Sigmoid colon (tissue), 7 donors: ENCODE data around the gene TCAF1. TPM values are rescaled to one million over a fixed set of nuclear protein-coding genes. Genes with fewer than 3 reads are reported as not detected.
"Not testable (repeated sequence)": the region's sequence is repeated elsewhere in the genome, so short reads cannot be mapped to it uniquely, and the experiment has no call there.

Experiments used
- DNase-seq: peaks from one replicate; pipeline ENCODE4 v3.0.0-alpha.2; 2019
- H3K27ac ChIP-seq, 4 donors: fragments of 200-600 bp; sonication (generic); one replicate each; pipeline ENCODE4 v1.5.1; 2016 to 2019; ENCODE audit warnings: mild to moderate bottlenecking in 1 of 4
- H3K27me3 ChIP-seq, 3 donors: fragments of 200-600 bp; sonication (generic); one replicate each; pipeline ENCODE4 v1.5.1; 2019; ENCODE audit warnings: mild to moderate bottlenecking in 1 of 3
- H3K36me3 ChIP-seq, 4 donors: fragments of 200-600 bp; sonication (generic); one replicate each; pipeline ENCODE4 v1.5.1; 2016 to 2019
- H3K4me1 ChIP-seq, 4 donors: fragments of 200-600 bp; sonication (generic); one replicate each; pipeline ENCODE4 v1.5.1; 2017 to 2019
- H3K4me3 ChIP-seq, 4 donors: fragments of 200-600 bp; sonication (generic); one replicate each; pipeline ENCODE4 v1.5.1; 2017 to 2019; ENCODE audit warnings: mild to moderate bottlenecking in 2 of 4, moderate library complexity in 1 of 4
- H3K9me3 ChIP-seq, 4 donors: fragments of 200-600 bp in 3 of 4; sonication (generic) in 3 of 4; one replicate each; pipeline versions ENCODE4 v1.5.1 to v1.6.1; 2013 to 2019
- CTCF ChIP-seq, 4 experiments: fragments of 450-650 bp in 3 of 4; fragments of 200-600 bp in 1 of 4; IDR thresholded peaks; one replicate each; pipeline ENCODE4 v1.5.1; 2016 to 2019; ENCODE audit warnings: antibody characterized with exemption in 4 of 4, mild to moderate bottlenecking in 3 of 4, moderate library complexity in 2 of 4
- EP300 ChIP-seq, 4 donors: sonication (generic); formaldehyde crosslinking; IDR thresholded peaks; one replicate each; pipeline ENCODE4 v1.6.1; 2017; ENCODE audit warnings: antibody characterized with exemption in 4 of 4
- POLR2A ChIP-seq, 2 donors: fragments of 450-650 bp; IDR thresholded peaks; one replicate each; pipeline ENCODE4 v1.6.1; 2016; ENCODE audit warnings: antibody characterized with exemption in 2 of 2, mild to moderate bottlenecking in 2 of 2, moderate library complexity in 2 of 2
- POLR2AphosphoS5 ChIP-seq, 4 donors: sonication (generic); formaldehyde crosslinking; IDR thresholded peaks; one replicate each; pipeline ENCODE4 v1.6.1; 2017; ENCODE audit warnings: antibody characterized with exemption in 4 of 4
- WGBS, 2 donors: extraction: QIAGEN DNeasy Blood & Tissue Kit; methylation state at CpG; one replicate each; pipeline ENCODE4 v1.1.7; 2013; 5-methylcytosine and 5-hydroxymethylcytosine counted together
- intact Hi-C: fragments of 100-400 bp; cut with DNase I; formaldehyde crosslinking; loops from one replicate; pipeline ENCODE4 v1.15.1; 2023
- polyA plus RNA-seq, 3 donors: library from polyadenylated mRNA; stranded (reverse); fragments of 200-250 nt; gene quantifications; one replicate each; pipeline ENCODE4 v1.2.3, GENCODE V29; 2013
- total RNA-seq, 4 donors: library from RNA; depleted of rRNA; stranded (reverse); fragments of >200 nt; gene quantifications; one replicate each; pipeline ENCODE4 v1.1.0, GENCODE V29; 2016
- donor health status: healthy with polysubstance abuse.
- donor health status: Bipolar disorder and iron deficiency.
- donor health status: healthy.

Gene TCAF1
- total and polyA plus RNA-seq, 7 donors = 12.3 to 56.8 (median 40.8) TPM

GRCh38 chr7:143855443-143855842 is 46.5 kb downstream of the TCAF1 start:
- H3K27me3 ChIP-seq, H3K27ac ChIP-seq, DNase-seq, H3K4me1 ChIP-seq, H3K9me3 ChIP-seq, H3K4me3 ChIP-seq, H3K36me3 ChIP-seq, intact Hi-C loops: not testable (repeated sequence)
- WGBS, 2 donors = no CpG with 5 or more reads among the region's 1 CpG

- H3K27me3 ChIP-seq = no peaks in the 10 kb centered on the region
- TF ChIP-seq POLR2A (IDR thresholded peaks at IDR 0.05) (no peak), POLR2AphosphoS5 (IDR thresholded peaks at IDR 0.05) (no peak), EP300 (IDR thresholded peaks at IDR 0.05) (no peak)
- no peaks in the 10 kb centered on the region for H3K36me3 ChIP-seq
- 87 to 94% methylated on average over 2 of the region's 2 CpGs for WGBS, 2 donors
- no peaks in the 10 kb centered on the region for H3K9me3 ChIP-seq
- DNase-seq = no peak
- no peak overlapping the region for H3K4me3 ChIP-seq
- H3K4me1 ChIP-seq = no peaks in the 10 kb centered on the region
- intact Hi-C loops = no loop called here
- no peak overlapping the region for H3K27ac ChIP-seq
Measured at GRCh38 chr7:143850682-143851081, 51.3 kb downstream of the TCAF1 start.

DNA sequence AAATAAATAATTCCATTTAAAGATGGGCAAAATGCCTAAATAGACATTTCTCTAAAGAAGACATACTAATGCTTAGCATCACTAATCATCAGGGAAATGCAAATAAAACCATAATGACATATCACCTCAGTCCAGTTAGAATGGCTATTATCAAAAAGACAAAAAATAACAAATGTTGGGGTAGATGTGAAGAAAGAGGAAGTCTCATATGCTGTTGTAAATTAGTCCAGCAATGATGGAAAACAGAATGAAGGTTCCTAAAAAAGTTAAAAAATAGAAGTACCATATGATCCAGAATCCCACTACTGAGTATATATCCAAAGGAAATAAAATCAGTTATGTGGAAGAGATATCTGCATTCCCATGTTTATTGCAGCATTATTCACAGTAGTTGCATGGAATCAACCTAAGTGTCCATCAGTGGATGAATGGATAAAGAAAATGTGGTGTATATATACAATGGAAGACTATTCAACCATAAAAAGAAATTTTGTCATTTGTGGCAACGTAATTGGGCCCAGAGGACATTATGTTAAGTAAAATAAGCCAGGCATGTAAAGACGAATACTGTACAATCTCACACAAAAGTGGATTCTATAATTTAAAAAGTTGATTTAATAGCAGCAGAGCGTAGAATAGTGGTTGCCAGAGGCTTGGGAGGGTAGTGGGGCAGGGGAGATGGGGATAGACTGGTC is 52.0 kb downstream of the TCAF1 start:
- Histone ChIP-seq H3K9me3 (no peaks in the 10 kb centered on the region), H3K27me3 (no peaks in the 10 kb centered on the region), H3K36me3 (no peaks in the 10 kb centered on the region), H3K4me3 (no peak overlapping the region), H3K27ac (no peak overlapping the region), H3K4me1 (no peaks in the 10 kb centered on the region)
- WGBS, 2 donors = 86 to 91% methylated on average over 3 of the region's 3 CpGs
- TF ChIP-seq POLR2A (IDR thresholded peaks at IDR 0.05) (no peak), POLR2AphosphoS5 (IDR thresholded peaks at IDR 0.05) (no peak), EP300 (IDR thresholded peaks at IDR 0.05) (no peak), CTCF (IDR thresholded peaks at IDR 0.05) (no peak)
- no peak for DNase-seq
- intact Hi-C loops = no loop called here

DNA sequence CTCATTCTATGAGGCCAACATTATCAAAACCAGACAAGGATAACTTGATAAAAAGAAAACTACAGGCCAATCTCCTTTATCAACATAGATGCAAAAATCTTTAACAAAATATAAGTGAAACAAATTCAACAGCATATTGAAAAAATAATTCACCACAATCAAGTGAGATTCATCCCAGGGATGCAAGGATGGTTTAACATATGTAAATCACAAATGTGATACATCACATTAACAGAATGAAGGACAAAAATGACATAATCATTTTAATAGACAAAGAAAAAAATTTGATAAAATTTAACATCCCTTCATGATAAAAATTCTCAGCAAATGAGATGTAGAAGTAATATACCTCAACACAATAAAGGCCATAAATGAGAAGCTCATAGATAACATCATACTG is 53.8 kb downstream of the TCAF1 start:
- H3K27ac ChIP-seq = no peak overlapping the region
- intact Hi-C loops = no loop called here
- TF ChIP-seq CTCF (IDR thresholded peaks at IDR 0.05) = no peak
- no peak for TF ChIP-seq EP300 (IDR thresholded peaks at IDR 0.05)
- TF ChIP-seq POLR2A (IDR thresholded peaks at IDR 0.05) = no peak
- TF ChIP-seq POLR2AphosphoS5 (IDR thresholded peaks at IDR 0.05) = no peak
- no peaks in the 10 kb centered on the region for H3K27me3 ChIP-seq
- H3K4me1 ChIP-seq = no peaks in the 10 kb centered on the region
- H3K4me3 ChIP-seq = no peak overlapping the region
- DNase-seq = no peak
- no peaks in the 10 kb centered on the region for H3K36me3 ChIP-seq
- H3K9me3 ChIP-seq = no peaks in the 10 kb centered on the region

GRCh38 chr7:143846692-143847091 is 55.3 kb downstream of the TCAF1 start:
- 97 to 99% methylated on average over 2 of the region's 2 CpGs for WGBS, 2 donors
- no peak for DNase-seq
- H3K36me3 ChIP-seq = no peaks in the 10 kb centered on the region
- no peaks in the 10 kb centered on the region for H3K27me3 ChIP-seq
- no peak overlapping the region for H3K4me3 ChIP-seq
- H3K4me1 ChIP-seq = no peaks in the 10 kb centered on the region
- no peak overlapping the region for H3K27ac ChIP-seq
- no peaks in the 10 kb centered on the region for H3K9me3 ChIP-seq
- intact Hi-C loops = no loop called here
- TF ChIP-seq POLR2A (IDR thresholded peaks at IDR 0.05) (no peak), EP300 (IDR thresholded peaks at IDR 0.05) (no peak), POLR2AphosphoS5 (IDR thresholded peaks at IDR 0.05) (no peak), CTCF (IDR thresholded peaks at IDR 0.05) (no peak)

DNA sequence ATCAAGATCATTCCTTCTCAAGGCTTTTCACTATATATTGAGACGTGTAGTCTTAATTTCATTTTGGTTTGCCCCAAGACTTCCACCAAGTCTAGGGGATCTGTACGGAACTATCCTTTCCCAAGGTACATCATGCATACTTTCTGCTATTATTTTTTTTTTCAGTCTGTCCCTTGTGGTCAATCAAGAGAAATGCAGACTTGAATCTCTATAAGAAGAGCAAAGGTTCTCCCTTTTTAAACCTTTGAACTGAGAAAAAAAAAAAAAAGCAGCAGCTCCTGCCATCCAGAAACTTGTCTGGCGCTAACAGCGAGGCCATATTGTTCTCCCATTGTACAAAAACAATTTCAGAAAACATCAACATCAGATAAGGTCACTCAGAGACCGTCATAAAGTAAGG is 60.3 kb downstream of the TCAF1 start:
- H3K4me3 ChIP-seq, H3K36me3 ChIP-seq, H3K27me3 ChIP-seq, intact Hi-C loops, H3K27ac ChIP-seq, DNase-seq, H3K9me3 ChIP-seq, H3K4me1 ChIP-seq: not testable (repeated sequence)
- 22 to 76% methylated on average over 2 to 3 of the region's 5 CpGs for WGBS, 2 donors

DNA sequence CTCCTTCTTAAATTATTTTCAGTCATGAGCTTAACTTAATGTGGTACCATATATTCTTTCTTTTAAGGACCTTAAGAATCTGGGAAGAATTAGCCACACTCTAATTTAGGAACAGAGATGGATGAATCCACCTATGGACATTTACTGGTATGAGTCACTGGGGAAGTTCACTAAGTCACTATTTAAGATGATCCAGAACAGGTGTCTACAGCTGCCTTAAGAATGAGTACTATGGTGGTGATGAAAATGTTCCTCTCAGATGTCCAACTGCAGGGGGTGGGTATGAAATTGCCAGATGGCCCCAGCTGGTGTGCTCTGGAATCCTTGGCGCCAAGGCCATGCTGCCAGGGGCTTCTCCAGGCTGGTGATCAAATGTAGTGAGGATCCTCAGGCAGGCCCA is 61.9 kb downstream of the TCAF1 start:
- intact Hi-C loops, H3K27me3 ChIP-seq, H3K4me3 ChIP-seq, H3K36me3 ChIP-seq, H3K4me1 ChIP-seq, H3K27ac ChIP-seq, DNase-seq, H3K9me3 ChIP-seq: not testable (repeated sequence)
- no CpG with 5 or more reads among the region's 1 CpG for WGBS, 2 donors
